Measurements from ENCODE around the gene TOM1. TPM values are rescaled to one million over a fixed set of nuclear protein-coding genes. Genes with fewer than 3 reads are reported as not detected.
A peak's percentile ranks its signal among the peaks of the same experiment; 100 is the strongest.

The TOM1 gene
- total RNA-seq, 1 experiment from 2014 or later, result 22.3 TPM

GRCh38 chr22:35379146-35379993 is 79.7 kb downstream of the TOM1 start:
- peaks cover 9% of the 10 kb centered on the region; the same call in 1 of the 2 replicates for H3K4me1 ChIP-seq (ENCODE audit: insufficient read depth, low read length)
- H4K20me1 ChIP-seq (ENCODE audit: control insufficient read depth, insufficient read depth, insufficient read length), result no peaks in the 10 kb centered on the region
- WGBS (ENCODE audit: extremely low coverage, insufficient read length, low lambda C conversion rate), result no CpG with 5 or more reads among the region's 10 CpGs
- H4K8ac ChIP-seq (replicated peaks; ENCODE audit: insufficient read length, low read depth, low read length), result no peak overlapping the region
- no peak for DNase-seq
- Mint-ChIP-seq H3K36me3 (ENCODE audit: insufficient read depth in 1 of 3, low read depth in 3 of 3) (peaks cover 0 to 15% (median 3%) of the 10 kb centered on the region in 3 experiments; a peak in 4 of 7 replicates), H3K4me1 (peaks cover 56 to 65% of the 10 kb centered on the region in 2 experiments), H3K4me3 (peak overlapping the region in 1 of 2 experiments; percentile 66; a peak in 2 of 5 replicates), H3K9me3 (no peaks in the 10 kb centered on the region; a peak in 1 of 5 replicates), H3K27ac (peak overlapping the region; percentile 32 to 55 (median 47); a peak in 5 of 7 replicates), H3K27me3 (ENCODE audit: low read depth) (peaks cover 1% of the 10 kb centered on the region; the same call in 1 of the 2 replicates)
- H3K9ac ChIP-seq (ENCODE audit: extremely low read depth, insufficient read length, low read length), result no peak overlapping the region
- TF ChIP-seq, protein P1, sequence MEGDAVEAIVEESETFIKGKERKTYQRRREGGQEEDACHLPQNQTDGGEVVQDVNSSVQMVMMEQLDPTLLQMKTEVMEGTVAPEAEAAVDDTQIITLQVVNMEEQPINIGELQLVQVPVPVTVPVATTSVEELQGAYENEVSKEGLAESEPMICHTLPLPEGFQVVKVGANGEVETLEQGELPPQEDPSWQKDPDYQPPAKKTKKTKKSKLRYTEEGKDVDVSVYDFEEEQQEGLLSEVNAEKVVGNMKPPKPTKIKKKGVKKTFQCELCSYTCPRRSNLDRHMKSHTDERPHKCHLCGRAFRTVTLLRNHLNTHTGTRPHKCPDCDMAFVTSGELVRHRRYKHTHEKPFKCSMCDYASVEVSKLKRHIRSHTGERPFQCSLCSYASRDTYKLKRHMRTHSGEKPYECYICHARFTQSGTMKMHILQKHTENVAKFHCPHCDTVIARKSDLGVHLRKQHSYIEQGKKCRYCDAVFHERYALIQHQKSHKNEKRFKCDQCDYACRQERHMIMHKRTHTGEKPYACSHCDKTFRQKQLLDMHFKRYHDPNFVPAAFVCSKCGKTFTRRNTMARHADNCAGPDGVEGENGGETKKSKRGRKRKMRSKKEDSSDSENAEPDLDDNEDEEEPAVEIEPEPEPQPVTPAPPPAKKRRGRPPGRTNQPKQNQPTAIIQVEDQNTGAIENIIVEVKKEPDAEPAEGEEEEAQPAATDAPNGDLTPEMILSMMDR (conservative IDR thresholded peaks at IDR 0.05), result no peak
- H2BK12ac ChIP-seq (ENCODE audit: insufficient read length, low read depth, low read length), result no peak overlapping the region
- no peak overlapping the region for H2AFZ ChIP-seq (ENCODE audit: low read length)
- H3K18ac ChIP-seq (ENCODE audit: insufficient read length, low read depth, low read length), result no peak overlapping the region
- H3T11ph ChIP-seq (ENCODE audit: low read length), result no peak overlapping the region
- H3K27me3 ChIP-seq (ENCODE audit: insufficient read depth, low read length), result no peaks in the 10 kb centered on the region
- no peak overlapping the region for H3K27ac ChIP-seq (ENCODE audit: insufficient read length, low read depth, low read length)
- no peak overlapping the region for H2BK5ac ChIP-seq (ENCODE audit: insufficient read length, low read length)
- H2BK20ac ChIP-seq (ENCODE audit: low read depth, low read length, poor library complexity, severe bottlenecking), result no peak overlapping the region
- no peaks in the 10 kb centered on the region for H3K79me1 ChIP-seq (ENCODE audit: insufficient read depth, low read depth, low read length, poor library complexity, severe bottlenecking)
- H4K91ac ChIP-seq (ENCODE audit: insufficient read length, low read depth, low read length), result no peak overlapping the region
- no peak overlapping the region for H3K4ac ChIP-seq (ENCODE audit: low read depth, low read length)
- peaks cover 7% of the 10 kb centered on the region for H3K23me2 ChIP-seq (ENCODE audit: insufficient read length, low read depth, low read length, poor library complexity, severe bottlenecking)
- H3K14ac ChIP-seq (ENCODE audit: insufficient read depth, low read length), result no peak overlapping the region
- H2AK5ac ChIP-seq (ENCODE audit: insufficient read length, low read length), result no peak overlapping the region
- H3K23ac ChIP-seq (ENCODE audit: insufficient read length, low read depth, low read length), result no peak overlapping the region
- no peak overlapping the region for H2BK15ac ChIP-seq (ENCODE audit: low read depth, low read length)
- no peak overlapping the region for H4K5ac ChIP-seq (ENCODE audit: insufficient read length, low read depth, low read length)
- no peak overlapping the region for H2BK120ac ChIP-seq (ENCODE audit: low read depth, low read length, poor library complexity, severe bottlenecking)
- H3K56ac ChIP-seq (ENCODE audit: insufficient read length, low read depth, low read length), result no peak overlapping the region
- no peaks in the 10 kb centered on the region for H3K9me3 ChIP-seq (ENCODE audit: control insufficient read depth, low read depth, low read length)
- H3K79me2 ChIP-seq (ENCODE audit: insufficient read depth, low read length), result no peaks in the 10 kb centered on the region
- H3K4me2 ChIP-seq (ENCODE audit: insufficient read depth, insufficient read length, low read length), result no peak overlapping the region
